HFFc6 (cell line): ENCODE measurements around the gene CA7. TPM values are rescaled to one million over a fixed set of nuclear protein-coding genes. Genes with fewer than 3 reads are reported as not detected.

ENCODE experiments used
- DNase-seq: peaks from one replicate; pipeline ENCODE4 v3.0.0-alpha.2; 2018
- H3K27ac Mint-ChIP-seq: 2 replicates; pipeline ENCODE4 v1.8.0; 2020; ENCODE audit warnings: mild to moderate bottlenecking, mixed read lengths
- H3K27me3 Mint-ChIP-seq: 2 replicates; pipeline ENCODE4 v1.8.0; 2021; ENCODE audit warnings: mild to moderate bottlenecking, moderate library complexity, mixed read lengths; ENCODE audit not compliant: insufficient read depth
- H3K36me3 Mint-ChIP-seq: 2 replicates; pipeline ENCODE4 v1.8.0; 2021; ENCODE audit warnings: low read depth, mixed read lengths
- H3K4me1 Mint-ChIP-seq: 2 replicates; pipeline ENCODE4 v1.8.0; 2020; ENCODE audit warnings: low read depth, mixed read lengths
- H3K4me3 Mint-ChIP-seq: 2 replicates; pipeline ENCODE4 v1.8.0; 2020; ENCODE audit warnings: mild to moderate bottlenecking, moderate library complexity, mixed read lengths
- H3K9me3 Mint-ChIP-seq: 2 replicates; pipeline ENCODE4 v1.8.0; 2020; ENCODE audit warnings: mild to moderate bottlenecking, mixed read lengths
- CTCF ChIP-seq: fragments of 200-600 bp; sonication (generic); IDR thresholded peaks from 2 replicates; pipeline ENCODE4 v1.5.0; 2021; ENCODE audit warnings: antibody characterized with exemption, mild to moderate bottlenecking
- total RNA-seq, 6 experiments: library from RNA; stranded (reverse); fragmentation: NEBNext Ultra II Directional; extraction: Animal tissue kit (Norgen Biotek cat#: 25700); gene quantifications; 2 replicates in 1 of 6; 3 replicates in 5 of 6; pipeline ENCODE4 v1.2.3, GENCODE V29; 2021

The CA7 gene
- total RNA-seq, 6 experiments from 2014 or later = not detected

GRCh38 chr16:66830422-66831404 lies 13.5 kb upstream of the CA7 start, which contains the start of gene NAE1:
TSS of gene NAE1 (minus strand) at chr16:66830976. CDS start at chr16:66830899, 77 bp downstream.
- Mint-ChIP-seq H3K27me3 (peaks cover 7% of the 10 kb centered on the region), H3K9me3 (no peaks in the 10 kb centered on the region), H3K27ac (peak within 1 kb of the TSS; percentile 69), H3K36me3 (peaks cover 7% of the 10 kb centered on the region), H3K4me3 (peak within 1 kb of the TSS; percentile 80), H3K4me1 (peaks cover 37% of the 10 kb centered on the region)
- DNase-seq = peak; percentile 63
- peak; percentile 98 for TF ChIP-seq CTCF

- TF ChIP-seq CTCF = no peak
- Mint-ChIP-seq H3K36me3 (no peaks in the 10 kb centered on the region; the same call in 1 of the 2 replicates), H3K9me3 (no peaks in the 10 kb centered on the region), H3K4me3 (no peak overlapping the region), H3K27me3 (peaks cover 10% of the 10 kb centered on the region), H3K27ac (no peak overlapping the region; the same call in 1 of the 2 replicates), H3K4me1 (peaks cover 32% of the 10 kb centered on the region)
- no peak for DNase-seq
Observed at GRCh38 chr16:66832190-66832589, 12.0 kb upstream of the CA7 start.

GRCh38 chr16:66832661-66833305 lies 11.4 kb upstream of the CA7 start:
- no peak for TF ChIP-seq CTCF
- peak; percentile 41 for DNase-seq
- Mint-ChIP-seq H3K9me3 (no peaks in the 10 kb centered on the region), H3K36me3 (no peaks in the 10 kb centered on the region; the same call in 1 of the 2 replicates), H3K4me3 (no peak overlapping the region), H3K4me1 (peaks cover 32% of the 10 kb centered on the region), H3K27me3 (peaks cover 10% of the 10 kb centered on the region), H3K27ac (peak overlapping the region; percentile 12; the same call in 1 of the 2 replicates)

GRCh38 chr16:66834746-66835145 lies 9.5 kb upstream of the CA7 start:
- H3K9me3 Mint-ChIP-seq = peaks cover 8% of the 10 kb centered on the region
- H3K36me3 Mint-ChIP-seq = 0 out of 2 replicates have a peak, but pooled peaks cover 6% of the 10 kb centered on the region
- peaks cover 18% of the 10 kb centered on the region for H3K27me3 Mint-ChIP-seq
- no peak for TF ChIP-seq CTCF
- peaks cover 21% of the 10 kb centered on the region for H3K4me1 Mint-ChIP-seq
- no peak overlapping the region for H3K27ac Mint-ChIP-seq
- DNase-seq = no peak
- H3K4me3 Mint-ChIP-seq = no peak overlapping the region

GRCh38 chr16:66840883-66841282 lies 3.3 kb upstream of the CA7 start:
- Mint-ChIP-seq H3K9me3 (peaks cover 8% of the 10 kb centered on the region), H3K36me3 (0 out of 2 replicates have a peak, but pooled peaks cover 6% of the 10 kb centered on the region), H3K27me3 (peaks cover 56% of the 10 kb centered on the region), H3K4me1 (no peaks in the 10 kb centered on the region; the same call in 1 of the 2 replicates), H3K27ac (no peak overlapping the region), H3K4me3 (no peak overlapping the region)
- TF ChIP-seq CTCF = no peak
- DNase-seq = no peak
